H1 (cell line): ENCODE measurements around the gene LINGO4. TPM values are rescaled to one million over a fixed set of nuclear protein-coding genes. Genes with fewer than 3 reads are reported as not detected.
A peak's percentile ranks its signal among the peaks of the same experiment; 100 is the strongest.

Source experiments
- CTCF ChIA-PET: fragments of 300-600 bp; sonication (Branson Sonifier 250); formaldehyde crosslinking; loops from one replicate; lab custom pipeline; 2021; ENCODE audit not compliant: partially characterized antibody; lab: Charles Lee
- POLR2A ChIA-PET: fragments of 300-600 bp; sonication (Branson Sonifier 250); formaldehyde crosslinking; loops from one replicate; lab custom pipeline; 2021; ENCODE audit warnings: inconsistent platforms; ENCODE audit not compliant: partially characterized antibody; lab: Charles Lee
- DNase-seq, 2 experiments: peaks; one replicate each; pipeline versions ENCODE4 v3.0.0 to v3.0.0-alpha.2; 2010 to 2022; ENCODE audit warnings: low spot score in 2 of 2, low read depth in 1 of 2, mixed read lengths in 1 of 2
- FAIRE-seq: peaks from 2 replicates; lab custom pipeline; 2011; peaks lifted over from hg19 to GRCh38; lab: Jason Lieb, UNC
- H2AFZ ChIP-seq: 2 replicates; pipeline ENCODE4 v1.8.1; 2012; ENCODE audit warnings: low read length, inconsistent platforms
- H2AK5ac ChIP-seq: 2 replicates; pipeline ENCODE4 v1.6.1; 2013; ENCODE audit warnings: low read depth, low read length
- H2BK120ac ChIP-seq: replicated peaks from 2 replicates; pipeline ENCODE3; 2013; ENCODE audit warnings: low read depth, low read length, inconsistent platforms
- H2BK12ac ChIP-seq: 2 replicates; pipeline ENCODE4 v1.6.1; 2013; ENCODE audit warnings: low read depth, low read length
- H2BK15ac ChIP-seq: 2 replicates; pipeline ENCODE4 v1.6.1; 2013; ENCODE audit warnings: low read length
- H2BK20ac ChIP-seq: 2 replicates; pipeline ENCODE4 v1.6.1; 2013; ENCODE audit warnings: low read length
- H2BK5ac ChIP-seq: 2 replicates; pipeline ENCODE4 v1.6.1; 2013; ENCODE audit warnings: low read depth, low read length
- H3K14ac ChIP-seq: 2 replicates; pipeline ENCODE4 v1.6.1; 2013; ENCODE audit warnings: inconsistent platforms; ENCODE audit not compliant: insufficient read length
- H3K18ac ChIP-seq: 2 replicates; pipeline ENCODE4 v1.6.1; 2013; ENCODE audit warnings: low read length; ENCODE audit errors: extremely low read depth
- H3K23ac ChIP-seq: 2 replicates; pipeline ENCODE4 v1.6.1; 2013; ENCODE audit warnings: inconsistent platforms; ENCODE audit not compliant: insufficient read length
- H3K23me2 ChIP-seq: 2 replicates; pipeline ENCODE4 v1.6.1; 2013; ENCODE audit warnings: low read depth, low read length
- H3K27ac ChIP-seq: 2 replicates; pipeline ENCODE4 v1.6.1; 2011; ENCODE audit warnings: low read depth, low read length, inconsistent platforms
- H3K27me3 ChIP-seq, 4 experiments: replicated peaks in 1 of 4; 1 replicate in 1 of 4; 2 replicates in 3 of 4; pipeline versions ENCODE4 v1.6.1 to v1.8.1; 2011 to 2013; ENCODE audit warnings: low read length in 3 of 4, mild to moderate bottlenecking in 3 of 4, inconsistent platforms in 2 of 4, mixed read lengths in 2 of 4, moderate library complexity in 1 of 4; ENCODE audit not compliant: control insufficient read depth in 3 of 4, insufficient read depth in 3 of 4; ENCODE audit errors: extremely low read depth in 1 of 4
- H3K36me3 ChIP-seq, 4 experiments: 2 replicates each; pipeline versions ENCODE4 v1.6.1 to v1.8.1; 2011 to 2013; ENCODE audit warnings: mild to moderate bottlenecking in 4 of 4, low read length in 3 of 4, moderate library complexity in 2 of 4, control low read depth in 1 of 4, inconsistent platforms in 1 of 4; ENCODE audit not compliant: insufficient read depth in 4 of 4, control insufficient read depth in 2 of 4
- H3K4ac ChIP-seq: replicated peaks from 2 replicates; pipeline ENCODE3; 2013; ENCODE audit warnings: low read length, low read depth, mixed read lengths, inconsistent platforms; ENCODE audit not compliant: insufficient read length
- H3K4me1 ChIP-seq, 4 experiments: replicated peaks in 1 of 4; 1 replicate in 1 of 4; 2 replicates in 3 of 4; pipeline versions ENCODE4 v1.6.1 to v1.8.1; 2011 to 2013; ENCODE audit warnings: low read length in 3 of 4, inconsistent platforms in 2 of 4, mixed read lengths in 1 of 4; ENCODE audit not compliant: insufficient read depth in 4 of 4, control insufficient read depth in 3 of 4
- H3K4me2 ChIP-seq, 2 experiments: 2 replicates each; pipeline versions ENCODE4 v1.6.1 to v1.8.1; 2011 to 2013; ENCODE audit warnings: low read depth in 2 of 2, low read length in 2 of 2, control low read depth in 1 of 2, inconsistent platforms in 1 of 2, mild to moderate bottlenecking in 1 of 2; ENCODE audit not compliant: insufficient read depth in 1 of 2
- H3K4me3 ChIP-seq, 4 experiments: fragments of 200-600, 300-600 bp in 1 of 4; sonication (generic), shearing (Covaris generic), sonication (Bioruptor Twin) in 1 of 4; 2 replicates each; pipeline versions ENCODE4 v1.5.1 to v1.8.1; 2011 to 2016; ENCODE audit warnings: low read length in 4 of 4, low read depth in 3 of 4, control low read depth in 2 of 4, inconsistent platforms in 2 of 4, mild to moderate bottlenecking in 2 of 4, mixed read lengths in 1 of 4, moderate library complexity in 1 of 4; ENCODE audit not compliant: insufficient read depth in 2 of 4; ENCODE audit errors: extremely low read depth in 1 of 4
- H3K56ac ChIP-seq: replicated peaks from 2 replicates; pipeline ENCODE3; 2013; ENCODE audit warnings: low read depth, mild to moderate bottlenecking, mixed read lengths, low read length, inconsistent platforms; ENCODE audit not compliant: insufficient read length
- H3K79me1 ChIP-seq: 2 replicates; pipeline ENCODE4 v1.6.1; 2013; ENCODE audit warnings: low read depth, low read length, control low read depth
- H3K79me2 ChIP-seq, 2 experiments: 2 replicates each; pipeline versions ENCODE4 v1.6.1 to v1.8.1; 2012 to 2013; ENCODE audit warnings: low read length in 2 of 2, mild to moderate bottlenecking in 2 of 2, inconsistent platforms in 1 of 2; ENCODE audit not compliant: insufficient read depth in 2 of 2, control insufficient read depth in 1 of 2
- H3K9ac ChIP-seq, 4 experiments: replicated peaks in 1 of 4; 1 replicate in 1 of 4; 2 replicates in 3 of 4; pipeline versions ENCODE4 v1.6.1 to v1.8.1; 2011 to 2013; ENCODE audit warnings: low read depth in 3 of 4, low read length in 3 of 4, control low read depth in 2 of 4, mild to moderate bottlenecking in 2 of 4, moderate library complexity in 2 of 4, inconsistent platforms in 1 of 4; ENCODE audit errors: extremely low read depth in 1 of 4
- H3K9me3 ChIP-seq, 2 experiments: 2 replicates each; pipeline versions ENCODE4 v1.6.1 to v1.8.1; 2012 to 2013; ENCODE audit warnings: mild to moderate bottlenecking in 2 of 2, moderate library complexity in 2 of 2, control low read depth in 1 of 2, inconsistent platforms in 1 of 2, low read depth in 1 of 2, low read length in 1 of 2, mixed read lengths in 1 of 2; ENCODE audit not compliant: insufficient read depth in 2 of 2
- H4K20me1 ChIP-seq, 2 experiments: replicated peaks in 1 of 2; 2 replicates each; pipeline versions ENCODE3 to v1.8.1; 2011 to 2013; ENCODE audit warnings: inconsistent platforms in 2 of 2, low read length in 2 of 2, mild to moderate bottlenecking in 1 of 2; ENCODE audit not compliant: insufficient read depth in 2 of 2, control insufficient read depth in 1 of 2
- H4K5ac ChIP-seq: 2 replicates; pipeline ENCODE4 v1.6.1; 2013; ENCODE audit warnings: low read length, low read depth, mixed read lengths, inconsistent platforms; ENCODE audit not compliant: insufficient read length
- H4K8ac ChIP-seq: 2 replicates; pipeline ENCODE4 v1.8.0; 2013; ENCODE audit warnings: mild to moderate bottlenecking, moderate library complexity, low read length, inconsistent platforms; ENCODE audit not compliant: insufficient read depth; ENCODE audit errors: extremely low read depth
- H4K91ac ChIP-seq: replicated peaks from 2 replicates; pipeline ENCODE3; 2013; ENCODE audit warnings: low read length, mixed read lengths, inconsistent platforms; ENCODE audit not compliant: insufficient read length
- ASH2L ChIP-seq: fragments of 200-600, 300-600 bp; sonication (generic); IDR thresholded peaks from one replicate; pipeline ENCODE4 v1.7.1; 2017; ENCODE audit warnings: low read length
- NRF1 ChIP-seq: IDR thresholded peaks from 2 replicates; pipeline ENCODE4 v1.6.1; 2011; ENCODE audit warnings: mild to moderate bottlenecking, low read depth, low read length, improper control_type of control experiment
- RNF2 ChIP-seq: fragments of 200-900, 300-1000 bp; sonication (generic); IDR thresholded peaks from 2 replicates; pipeline ENCODE4 v1.7.1; 2016; ENCODE audit warnings: borderline replicate concordance, low read depth, mild to moderate bottlenecking, antibody characterized with exemption, low read length; ENCODE audit not compliant: poor library complexity, severe bottlenecking; ENCODE audit errors: missing control alignments
- RXRA ChIP-seq: IDR thresholded peaks from 2 replicates; pipeline ENCODE4 v1.6.1; 2011; ENCODE audit warnings: low read depth, mild to moderate bottlenecking, low read length, moderate library complexity; ENCODE audit not compliant: insufficient read depth
- SIN3A ChIP-seq, 2 experiments: IDR thresholded peaks in 1 of 2; conservative IDR thresholded peaks in 1 of 2; 2 replicates each; pipeline ENCODE4 v1.6.1; 2011 to 2012; ENCODE audit warnings: low read length in 2 of 2, improper control_type of control experiment in 1 of 2, low read depth in 1 of 2, mild to moderate bottlenecking in 1 of 2
- SP1 ChIP-seq: IDR thresholded peaks from 2 replicates; pipeline ENCODE4 v1.6.1; 2011; ENCODE audit warnings: low read depth, low read length
- SRF ChIP-seq: IDR thresholded peaks from 2 replicates; pipeline ENCODE4 v1.6.1; 2011; ENCODE audit warnings: mild to moderate bottlenecking, low read depth, low read length, moderate library complexity
- WGBS, 2 experiments: shearing (Covaris generic) in 1 of 2; methylation state at CpG; one replicate each; pipeline versions ENCODE4 v1.1.6 to v1.1.7; 2013 to 2015; ENCODE audit warnings: low lambda C conversion rate in 2 of 2, mixed read lengths in 2 of 2, inconsistent platforms in 1 of 2, low coverage in 1 of 2, missing lambda C conversion rate in 1 of 2; ENCODE audit not compliant: insufficient replicate concordance in 2 of 2, insufficient coverage in 1 of 2, insufficient read length in 1 of 2; ENCODE audit errors: extremely low coverage in 1 of 2, missing lambda C conversion rate in 1 of 2; 5-methylcytosine and 5-hydroxymethylcytosine counted together
- polyA plus RNA-seq, 7 experiments: library from polyadenylated mRNA; depleted of rRNA in 3 of 7; stranded (reverse) in 5 of 7; unstranded in 2 of 7; fragments of >200 nt in 5 of 7; fragments of 200-250 nt in 2 of 7; gene quantifications; 1 replicate in 5 of 7; 2 replicates in 1 of 7; 4 replicates in 1 of 7; pipeline versions ENCODE4 v1.2.1 to v1.2.3, GENCODE V29; 2011 to 2013; ENCODE audit warnings: missing spikeins in 2 of 7, mixed read lengths in 2 of 7
- total RNA-seq: library from RNA; stranded (reverse); fragmentation: NEBNext Ultra II Directional; extraction: Animal tissue kit (Norgen Biotek cat#: 25700); gene quantifications from 2 replicates; pipeline ENCODE4 v1.2.1, GENCODE V29; 2021
- TF ChIP-seq, protein P1 (sequence below): IDR thresholded peaks from 2 replicates; pipeline ENCODE4 v1.6.1; 2011; ENCODE audit warnings: low read length, improper control_type of control experiment

Gene LINGO4
- total and polyA plus RNA-seq, 2 of the 8 experiments (the other 6 are each of a cell fraction or from before 2014, with no cell fraction given) = 0.03 TPM; not detected in 1

DNA sequence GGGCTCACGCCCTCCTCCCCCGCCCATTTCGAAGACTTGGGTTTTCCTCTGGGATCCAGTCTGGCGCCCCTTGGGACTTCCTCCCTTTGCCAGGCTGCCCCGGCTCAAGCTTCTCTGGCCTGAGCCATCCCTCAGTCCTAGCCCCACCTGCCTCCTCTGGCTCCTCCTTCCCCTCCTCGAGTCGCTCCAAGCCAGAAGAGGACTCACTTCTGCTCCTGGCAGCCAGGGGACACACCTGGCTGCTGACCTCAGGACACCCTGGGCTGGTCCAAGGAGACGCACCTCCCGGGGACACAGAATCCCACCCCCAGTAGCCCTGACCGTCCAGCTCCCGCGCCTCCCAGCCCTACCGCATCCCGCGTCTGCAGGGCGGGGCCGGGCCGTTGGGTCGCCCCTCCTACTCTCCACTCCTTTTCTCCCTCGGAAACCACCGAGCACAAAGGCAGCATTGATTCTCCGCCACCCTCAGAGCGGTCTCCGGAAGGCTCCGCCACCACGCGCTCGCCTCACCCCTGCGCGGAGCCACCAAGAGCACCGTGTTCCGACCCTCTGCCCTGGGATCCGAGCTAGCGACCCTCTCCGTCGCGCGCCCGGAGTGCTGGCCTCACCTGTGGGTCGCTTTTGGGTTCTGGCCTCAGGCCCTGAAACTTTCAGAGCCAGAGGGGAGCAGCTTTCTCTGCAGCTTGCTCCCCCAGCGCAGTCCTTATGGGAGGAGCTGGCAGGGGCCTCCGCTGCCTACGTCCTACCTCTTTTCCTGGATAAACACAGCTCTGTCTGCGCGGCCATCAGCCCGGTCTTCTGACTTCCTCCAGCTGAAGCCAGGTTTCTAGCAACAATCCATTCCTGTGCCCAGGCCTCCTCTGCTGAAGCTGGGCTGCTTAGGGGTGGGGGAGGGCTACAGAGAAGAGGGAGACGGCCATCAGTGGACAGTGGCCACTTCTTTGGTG, 34.5 kb upstream of the LINGO4 start, which contains the start of gene C2CD4D:
C2CD4D (minus strand) TSS at position 364 of the 947 bp plus-strand sequence. CDS start 831 bp downstream, outside the sequence.
- FAIRE-seq = no peak
- no peak within 1 kb of the TSS for H2AK5ac ChIP-seq
- peak; percentile 66 for TF ChIP-seq ASH2L
- no peak for TF ChIP-seq RNF2
- no peak for TF ChIP-seq NRF1
- TF ChIP-seq SIN3A (conservative IDR thresholded peaks at IDR 0.05 in 1 of 2, IDR thresholded peaks at IDR 0.05 in 1 of 2; ENCODE audit: low read depth in 1 of 2, low read length in 2 of 2) = peak in 1 of 2 experiments; percentile 68; a peak in 2 of 4 replicates
- no peak for TF ChIP-seq RXRA
- no peak for TF ChIP-seq SRF
- TF ChIP-seq SP1 = no peak
- TF ChIP-seq, protein P1, sequence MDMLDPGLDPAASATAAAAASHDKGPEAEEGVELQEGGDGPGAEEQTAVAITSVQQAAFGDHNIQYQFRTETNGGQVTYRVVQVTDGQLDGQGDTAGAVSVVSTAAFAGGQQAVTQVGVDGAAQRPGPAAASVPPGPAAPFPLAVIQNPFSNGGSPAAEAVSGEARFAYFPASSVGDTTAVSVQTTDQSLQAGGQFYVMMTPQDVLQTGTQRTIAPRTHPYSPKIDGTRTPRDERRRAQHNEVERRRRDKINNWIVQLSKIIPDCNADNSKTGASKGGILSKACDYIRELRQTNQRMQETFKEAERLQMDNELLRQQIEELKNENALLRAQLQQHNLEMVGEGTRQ = no peak

More for the DNA sequence above, 34.5 kb upstream of the LINGO4 start, which contains the start of gene C2CD4D:
- Histone ChIP-seq H2BK20ac (0 out of 2 replicates have a peak within 1 kb of the TSS, but pooled peaks have one; percentile 32), H2BK5ac (peak within 1 kb of the TSS; percentile 78; the same call in 1 of the 2 replicates), H3K27ac (peak within 1 kb of the TSS; percentile 85), H3K4me2 (peak within 1 kb of the TSS; percentile 77 to 93), H4K20me1 (no peaks in the 10 kb centered on the region), H2BK120ac (no peak within 1 kb of the TSS), H3K4ac (peak within 1 kb of the TSS; percentile 3), H3K14ac (no peak within 1 kb of the TSS), H3K9me3 (no peaks in the 10 kb centered on the region), H3K9ac (peak within 1 kb of the TSS; percentile 55 to 90 (median 86)), H3K56ac (peak within 1 kb of the TSS; percentile 27), H3K79me1 (no peaks in the 10 kb centered on the region), H2AFZ (0 out of 2 replicates have a peak within 1 kb of the TSS, but pooled peaks have one; percentile 36), H3K23ac (no peak within 1 kb of the TSS), H3K4me1 (peaks cover 4 to 17% (median 9%) of the 10 kb centered on the region in 4 experiments), H4K5ac (peak within 1 kb of the TSS; percentile 81), H2BK15ac (peak within 1 kb of the TSS; percentile 90), H4K91ac (peak within 1 kb of the TSS; percentile 61), H3K18ac (peak within 1 kb of the TSS; percentile 76), H3K36me3 (no peaks in the 10 kb centered on the region), H2BK12ac (peak within 1 kb of the TSS; percentile 96), H4K8ac (peak within 1 kb of the TSS; percentile 94), H3K23me2 (peaks cover 23% of the 10 kb centered on the region), H3K79me2 (no peaks in the 10 kb centered on the region), H3K27me3 (peaks cover 10 to 24% (median 21%) of the 10 kb centered on the region in 4 experiments), H3K4me3 (peak within 1 kb of the TSS; percentile 43 to 69 (median 54))
- peak; percentile 65 to 88 for DNase-seq
- POLR2A ChIA-PET = interaction anchor here (0.6 to 5.0 kb wide), 29 partner anchors 9 to 299 kb away, joined by 3 to 20 read pairs (median 5); partner anchors contain the start of genes CELF3, MRPL9, S100A10 and SNX27
- 5% methylated on average over 44 of the region's 47 CpGs; no CpG with 5 or more reads in 1 of the 2 experiments for WGBS, 2 experiments
- CTCF ChIA-PET = interaction anchor here (0.6 to 2.2 kb wide), 8 partner anchors 14 to 161 kb away, joined by 3 to 7 read pairs (median 5); no protein-coding TSS in a partner anchor
